ENCODE measurements around the gene ADGRA1.

DNA sequence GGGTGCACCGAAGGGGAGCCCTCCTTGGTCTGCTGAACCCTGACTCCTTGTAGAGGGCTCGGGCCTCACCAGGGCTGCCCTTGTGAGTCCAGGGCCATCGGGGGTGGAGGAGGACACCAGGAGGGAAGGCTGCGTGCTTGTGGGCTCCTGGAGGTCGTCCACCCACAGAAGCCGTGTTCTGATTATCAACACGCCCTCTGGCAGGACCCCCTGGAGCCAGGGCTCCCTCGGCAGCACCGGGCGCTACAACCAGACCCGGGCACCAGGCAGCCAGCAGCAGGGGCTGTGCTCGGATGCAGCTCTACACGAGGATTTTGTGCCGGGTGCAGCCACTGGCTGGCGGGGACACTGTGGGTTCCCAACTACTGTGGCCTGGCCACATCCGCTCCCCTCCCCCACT, 6.1 kb upstream of the ADGRA1 start:
- TF ChIP-seq, protein P1, sequence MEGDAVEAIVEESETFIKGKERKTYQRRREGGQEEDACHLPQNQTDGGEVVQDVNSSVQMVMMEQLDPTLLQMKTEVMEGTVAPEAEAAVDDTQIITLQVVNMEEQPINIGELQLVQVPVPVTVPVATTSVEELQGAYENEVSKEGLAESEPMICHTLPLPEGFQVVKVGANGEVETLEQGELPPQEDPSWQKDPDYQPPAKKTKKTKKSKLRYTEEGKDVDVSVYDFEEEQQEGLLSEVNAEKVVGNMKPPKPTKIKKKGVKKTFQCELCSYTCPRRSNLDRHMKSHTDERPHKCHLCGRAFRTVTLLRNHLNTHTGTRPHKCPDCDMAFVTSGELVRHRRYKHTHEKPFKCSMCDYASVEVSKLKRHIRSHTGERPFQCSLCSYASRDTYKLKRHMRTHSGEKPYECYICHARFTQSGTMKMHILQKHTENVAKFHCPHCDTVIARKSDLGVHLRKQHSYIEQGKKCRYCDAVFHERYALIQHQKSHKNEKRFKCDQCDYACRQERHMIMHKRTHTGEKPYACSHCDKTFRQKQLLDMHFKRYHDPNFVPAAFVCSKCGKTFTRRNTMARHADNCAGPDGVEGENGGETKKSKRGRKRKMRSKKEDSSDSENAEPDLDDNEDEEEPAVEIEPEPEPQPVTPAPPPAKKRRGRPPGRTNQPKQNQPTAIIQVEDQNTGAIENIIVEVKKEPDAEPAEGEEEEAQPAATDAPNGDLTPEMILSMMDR (IDR thresholded peaks at IDR 0.05; ENCODE audit: borderline replicate concordance, extremely low read depth, low read length, poor library complexity, severe bottlenecking): no peak
- TF ChIP-seq EZH2 (IDR thresholded peaks at IDR 0.05; ENCODE audit: borderline replicate concordance, low read depth, low read length, severe bottlenecking): no peak

Measured in DND-41 (cell line).